Vagina (tissue), 2 donors: ENCODE data around the gene HBG2. TPM values are rescaled to one million over a fixed set of nuclear protein-coding genes. Genes with fewer than 3 reads are reported as not detected.

Experiments used
- DNase-seq, 2 donors: peaks; one replicate each; pipeline ENCODE4 v3.0.0-alpha.2; 2017; ENCODE audit errors: extremely low spot score in 2 of 2
- H3K27ac ChIP-seq: fragments of 200-600 bp; sonication (generic); one replicate; pipeline ENCODE4 v1.5.1; 2019
- H3K27me3 ChIP-seq: fragments of 200-600 bp; sonication (generic); one replicate; pipeline ENCODE4 v1.5.1; 2019
- H3K36me3 ChIP-seq, 2 donors: fragments of 200-600 bp; sonication (generic); one replicate each; pipeline ENCODE4 v1.5.1; 2017 to 2019
- H3K4me1 ChIP-seq: fragments of 200-600 bp; sonication (generic); one replicate; pipeline ENCODE4 v1.5.1; 2019
- H3K4me3 ChIP-seq, 2 donors: fragments of 200-600 bp; sonication (generic); 1 replicate in 1 of 2; 2 replicates in 1 of 2; pipeline ENCODE4 v1.5.1; 2016 to 2019
- H3K9me3 ChIP-seq: fragments of 200-600 bp; sonication (generic); one replicate; pipeline ENCODE4 v1.5.1; 2019
- CTCF ChIP-seq, 3 experiments: fragments of 450-650 bp in 2 of 3; fragments of 200-600 bp in 1 of 3; sonication (generic) in 1 of 3; IDR thresholded peaks; one replicate each; pipeline ENCODE4 v1.5.1; 2017 to 2019; ENCODE audit warnings: antibody characterized with exemption in 3 of 3, mild to moderate bottlenecking in 2 of 3, moderate library complexity in 2 of 3
- POLR2A ChIP-seq, 2 donors: fragments of 450-650 bp; IDR thresholded peaks; one replicate each; pipeline ENCODE4 v1.6.1; 2017; ENCODE audit warnings: antibody characterized with exemption in 2 of 2, mild to moderate bottlenecking in 2 of 2, moderate library complexity in 2 of 2
- POLR2AphosphoS5 ChIP-seq, 2 donors: sonication (generic); formaldehyde crosslinking; IDR thresholded peaks; one replicate each; pipeline ENCODE4 v1.9.0; 2017; ENCODE audit warnings: antibody characterized with exemption in 2 of 2, mild to moderate bottlenecking in 2 of 2, low read depth in 1 of 2; ENCODE audit not compliant: insufficient read depth in 1 of 2
- intact Hi-C: fragments of 100-400 bp; cut with DNase I; formaldehyde crosslinking; loops from one replicate; pipeline ENCODE4 v1.15.1; 2023
- total RNA-seq: library from RNA; depleted of rRNA; stranded (reverse); fragments of >200 nt; gene quantifications from one replicate; pipeline ENCODE4 v1.2.3, GENCODE V29; 2016

Gene HBG2
- total RNA-seq, 1 donor from 2014 or later = not detected

GRCh38 chr11:5276697-5277096 is 22.1 kb upstream of the HBG2 start:
- no peaks in the 10 kb centered on the region for H3K9me3 ChIP-seq
- intact Hi-C loops = no loop called here

GRCh38 chr11:5275369-5276110 is 21.0 kb upstream of the HBG2 start:
- no peak for DNase-seq
- Histone ChIP-seq H3K27ac (no peak overlapping the region), H3K4me1 (no peaks in the 10 kb centered on the region), H3K9me3 (no peaks in the 10 kb centered on the region), H3K27me3 (no peaks in the 10 kb centered on the region), H3K36me3 (no peaks in the 10 kb centered on the region), H3K4me3 (no peak overlapping the region)
- TF ChIP-seq POLR2AphosphoS5 (IDR thresholded peaks at IDR 0.05; ENCODE audit: insufficient read depth in 1 of 2, low read depth in 1 of 2) (no peak), CTCF (IDR thresholded peaks at IDR 0.05) (no peak), POLR2A (IDR thresholded peaks at IDR 0.05) (no peak)
- intact Hi-C loops = no loop called here

More at GRCh38 chr11:5276697-5277096, 22.1 kb upstream of the HBG2 start:
- TF ChIP-seq POLR2AphosphoS5 (IDR thresholded peaks at IDR 0.05; ENCODE audit: insufficient read depth in 1 of 2, low read depth in 1 of 2) (no peak), POLR2A (IDR thresholded peaks at IDR 0.05) (no peak), CTCF (IDR thresholded peaks at IDR 0.05) (no peak)
- Histone ChIP-seq H3K27me3 (no peaks in the 10 kb centered on the region), H3K36me3 (no peaks in the 10 kb centered on the region), H3K27ac (no peak overlapping the region), H3K4me3 (no peak overlapping the region), H3K4me1 (no peaks in the 10 kb centered on the region)
- no peak for DNase-seq

GRCh38 chr11:5274395-5274794 is 19.8 kb upstream of the HBG2 start:
- no peak for DNase-seq
- intact Hi-C loops = no loop called here

GRCh38 chr11:5272395-5273017 is 17.9 kb upstream of the HBG2 start:
- H3K27ac ChIP-seq = no peak overlapping the region
- DNase-seq = no peak
- H3K4me3 ChIP-seq = no peak overlapping the region
- intact Hi-C loops = no loop called here
- no peaks in the 10 kb centered on the region for H3K4me1 ChIP-seq
- no peaks in the 10 kb centered on the region for H3K27me3 ChIP-seq
- H3K9me3 ChIP-seq = no peaks in the 10 kb centered on the region
- no peak for TF ChIP-seq POLR2AphosphoS5 (IDR thresholded peaks at IDR 0.05; ENCODE audit: insufficient read depth in 1 of 2, low read depth in 1 of 2)
- no peak for TF ChIP-seq CTCF (IDR thresholded peaks at IDR 0.05)
- no peak for TF ChIP-seq POLR2A (IDR thresholded peaks at IDR 0.05)
- H3K36me3 ChIP-seq = no peaks in the 10 kb centered on the region

More at GRCh38 chr11:5274395-5274794, 19.8 kb upstream of the HBG2 start:
- Histone ChIP-seq H3K9me3 (no peaks in the 10 kb centered on the region), H3K36me3 (no peaks in the 10 kb centered on the region), H3K4me3 (no peak overlapping the region), H3K27me3 (no peaks in the 10 kb centered on the region), H3K4me1 (no peaks in the 10 kb centered on the region), H3K27ac (no peak overlapping the region)
- TF ChIP-seq CTCF (IDR thresholded peaks at IDR 0.05) (no peak), POLR2AphosphoS5 (IDR thresholded peaks at IDR 0.05; ENCODE audit: insufficient read depth in 1 of 2, low read depth in 1 of 2) (no peak), POLR2A (IDR thresholded peaks at IDR 0.05) (no peak)

GRCh38 chr11:5269715-5270147 is 15.2 kb upstream of the HBG2 start, which contains the start of gene HBE1:
Gene HBE1, minus strand, starts transcription at chr11:5269945. Its CDS starts 55 bp downstream, at chr11:5269890.
- no peak within 1 kb of the TSS for H3K27ac ChIP-seq
- intact Hi-C loops = no loop called here
- TF ChIP-seq CTCF (IDR thresholded peaks at IDR 0.05) (no peak), POLR2AphosphoS5 (IDR thresholded peaks at IDR 0.05; ENCODE audit: insufficient read depth in 1 of 2, low read depth in 1 of 2) (no peak), POLR2A (IDR thresholded peaks at IDR 0.05) (no peak)
- H3K4me1 ChIP-seq = no peaks in the 10 kb centered on the region
- H3K36me3 ChIP-seq = no peaks in the 10 kb centered on the region
- no peak for DNase-seq
- H3K27me3 ChIP-seq = no peaks in the 10 kb centered on the region
- no peak within 1 kb of the TSS for H3K4me3 ChIP-seq
- H3K9me3 ChIP-seq = no peaks in the 10 kb centered on the region
